ENCODE results near the gene FRMPD4.

GRCh38 chrX:12309040-12309743 is 170.9 kb downstream of the FRMPD4 start:
- TF ChIP-seq CTCF (IDR thresholded peaks at IDR 0.05; ENCODE audit: insufficient read depth, low read depth, low read length) (no peak), EZH2 (IDR thresholded peaks at IDR 0.05; ENCODE audit: insufficient read depth, low read length) (no peak)

Measured in astrocyte (in vitro differentiated cells and primary cell).